CD4-positive, alpha-beta T cell (primary cell): ENCODE results near the gene TFRC. TPM values are rescaled to one million over a fixed set of nuclear protein-coding genes. Genes with fewer than 3 reads are reported as not detected.
"Not testable (repeated sequence)": the region's sequence is repeated elsewhere in the genome, so short reads cannot be mapped to it uniquely, and the experiment has no call there.

Source experiments
- ATAC-seq: fragments of 200-7000 bp; cut with Tn5 transposase; one replicate; pipeline ENCODE4 v1.10.0; 2022; ENCODE audit warnings: mild to moderate bottlenecking; ENCODE audit not compliant: poor library complexity
- CTCF ChIA-PET: fragments of 350-600 bp; sonication (Branson Sonifier 250); formaldehyde crosslinking; loops from one replicate; lab custom pipeline; 2021; ENCODE audit warnings: antibody characterized with exemption, inconsistent platforms; lab: Charles Lee
- POLR2A ChIA-PET: fragments of 350-600 bp; sonication (Branson Sonifier 250); formaldehyde crosslinking; loops from one replicate; lab custom pipeline; 2021; ENCODE audit warnings: antibody characterized with exemption, inconsistent platforms; lab: Charles Lee
- DNase-seq, 14 experiments: peaks; one replicate each; pipeline ENCODE4 v3.0.0-alpha.2; 2013 to 2020; ENCODE audit warnings: mixed read lengths in 2 of 14
- H3K27ac ChIP-seq, 2 donors: one replicate each; pipeline versions ENCODE4 v1.5.1 to v1.7.0; 2013; ENCODE audit warnings: low read length in 2 of 2, low read depth in 1 of 2, mild to moderate bottlenecking in 1 of 2
- H3K27me3 ChIP-seq, 2 experiments: 1 replicate in 1 of 2; 2 replicates in 1 of 2; pipeline versions ENCODE4 v1.6.1 to v1.7.0; 2013; ENCODE audit warnings: low read length in 2 of 2, control low read depth in 1 of 2, mild to moderate bottlenecking in 1 of 2, moderate library complexity in 1 of 2; ENCODE audit not compliant: insufficient read depth in 2 of 2, control insufficient read depth in 1 of 2
- H3K36me3 ChIP-seq: one replicate; pipeline ENCODE4 v1.6.1; 2013; ENCODE audit warnings: low read length, control low read depth; ENCODE audit not compliant: insufficient read depth
- H3K4me1 ChIP-seq: one replicate; pipeline ENCODE4 v1.6.1; 2013; ENCODE audit warnings: low read length, control low read depth; ENCODE audit not compliant: insufficient read depth
- H3K4me3 ChIP-seq: one replicate; pipeline ENCODE4 v1.5.1; 2013; ENCODE audit warnings: mild to moderate bottlenecking, low read length, moderate library complexity
- H3K9me3 ChIP-seq, 2 experiments: 1 replicate in 1 of 2; 2 replicates in 1 of 2; pipeline versions ENCODE4 v1.6.1 to v1.7.0; 2013; ENCODE audit warnings: low read length in 2 of 2, mild to moderate bottlenecking in 2 of 2, control low read depth in 1 of 2, moderate library complexity in 1 of 2; ENCODE audit not compliant: control insufficient read depth in 1 of 2, insufficient read depth in 1 of 2
- H3K27ac Mint-ChIP-seq: one replicate; pipeline ENCODE4 v1.8.0; 2020; ENCODE audit warnings: mixed read lengths
- H3K27me3 Mint-ChIP-seq: one replicate; pipeline ENCODE4 v1.8.0; 2021; ENCODE audit warnings: mixed read lengths
- H3K36me3 Mint-ChIP-seq: one replicate; pipeline ENCODE4 v1.8.0; 2021; ENCODE audit warnings: low read depth, mixed read lengths
- H3K4me1 Mint-ChIP-seq: one replicate; pipeline ENCODE4 v1.8.0; 2021; ENCODE audit warnings: low read depth, mixed read lengths
- H3K4me3 Mint-ChIP-seq: one replicate; pipeline ENCODE4 v1.8.0; 2020; ENCODE audit warnings: mild to moderate bottlenecking, mixed read lengths
- H3K9me3 Mint-ChIP-seq: one replicate; pipeline ENCODE4 v1.8.0; 2020; ENCODE audit warnings: mixed read lengths
- intact Hi-C, 2 experiments: fragments of 100-400 bp; cut with DNase I in 1 of 2; cut with micrococcal nuclease in 1 of 2; formaldehyde crosslinking; loops; one replicate each; pipeline versions ENCODE4 v1.15.1 to v1.9.0; 2023 to 2025; cut with DNase I, micrococcal nuclease
- total RNA-seq, 174 experiments: library from RNA in 2 of 174; stranded (reverse) in 2 of 174; gene quantifications; one replicate each; pipeline ENCODE4 v1.2.3 and lab custom pipeline; 2021 to 2026
- TF ChIP-seq, protein P1 (sequence below): fragments of 200-600 bp; IDR thresholded peaks from one replicate; pipeline ENCODE4 v1.8.0; 2022; ENCODE audit warnings: antibody characterized with exemption, mild to moderate bottlenecking

Gene TFRC
- total RNA-seq, 2 experiments from 2014 or later = 154 to 159 TPM

DNA sequence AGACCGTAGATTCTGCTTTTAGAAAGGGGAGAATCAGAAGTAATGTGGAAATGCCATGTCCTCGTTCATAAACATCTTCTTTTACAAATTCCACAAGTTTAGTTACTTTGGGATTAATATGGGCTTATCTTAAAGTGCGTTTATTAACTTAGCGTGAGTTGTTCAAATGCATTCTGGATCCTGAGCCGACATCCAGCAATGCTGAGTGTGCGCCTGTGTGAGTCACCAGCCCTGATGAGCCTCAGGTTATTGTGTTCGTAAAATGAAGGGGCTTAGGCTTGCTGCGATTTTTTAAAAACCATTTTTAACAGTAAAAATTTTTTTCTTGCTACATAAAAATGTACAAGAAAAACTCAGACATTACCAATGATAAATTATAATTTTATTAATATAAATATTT, 57.9 kb downstream of the TFRC start:
- Histone ChIP-seq H3K4me3 (no peak overlapping the region), H3K4me1 (no peaks in the 10 kb centered on the region), H3K27me3 (peaks cover 0 to 3% of the 10 kb centered on the region in 2 experiments), H3K27ac (no peak overlapping the region), H3K9me3 (no peaks in the 10 kb centered on the region), H3K36me3 (no peaks in the 10 kb centered on the region)
- intact Hi-C loops = loop anchor here in 1 of 2 experiments (1.0 kb wide), 1 partner anchor 29 kb away; no protein-coding TSS in a partner anchor
- TF ChIP-seq, protein P1, sequence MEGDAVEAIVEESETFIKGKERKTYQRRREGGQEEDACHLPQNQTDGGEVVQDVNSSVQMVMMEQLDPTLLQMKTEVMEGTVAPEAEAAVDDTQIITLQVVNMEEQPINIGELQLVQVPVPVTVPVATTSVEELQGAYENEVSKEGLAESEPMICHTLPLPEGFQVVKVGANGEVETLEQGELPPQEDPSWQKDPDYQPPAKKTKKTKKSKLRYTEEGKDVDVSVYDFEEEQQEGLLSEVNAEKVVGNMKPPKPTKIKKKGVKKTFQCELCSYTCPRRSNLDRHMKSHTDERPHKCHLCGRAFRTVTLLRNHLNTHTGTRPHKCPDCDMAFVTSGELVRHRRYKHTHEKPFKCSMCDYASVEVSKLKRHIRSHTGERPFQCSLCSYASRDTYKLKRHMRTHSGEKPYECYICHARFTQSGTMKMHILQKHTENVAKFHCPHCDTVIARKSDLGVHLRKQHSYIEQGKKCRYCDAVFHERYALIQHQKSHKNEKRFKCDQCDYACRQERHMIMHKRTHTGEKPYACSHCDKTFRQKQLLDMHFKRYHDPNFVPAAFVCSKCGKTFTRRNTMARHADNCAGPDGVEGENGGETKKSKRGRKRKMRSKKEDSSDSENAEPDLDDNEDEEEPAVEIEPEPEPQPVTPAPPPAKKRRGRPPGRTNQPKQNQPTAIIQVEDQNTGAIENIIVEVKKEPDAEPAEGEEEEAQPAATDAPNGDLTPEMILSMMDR = no peak
- Mint-ChIP-seq H3K4me3 (no peak overlapping the region), H3K27ac (no peak overlapping the region), H3K4me1 (no peaks in the 10 kb centered on the region), H3K27me3 (peaks cover 18% of the 10 kb centered on the region), H3K9me3 (no peaks in the 10 kb centered on the region), H3K36me3 (no peaks in the 10 kb centered on the region)
- ChIA-PET POLR2A (no interaction called here), CTCF (no interaction called here)
- DNase-seq = no peak
- ATAC-seq = no peak

DNA sequence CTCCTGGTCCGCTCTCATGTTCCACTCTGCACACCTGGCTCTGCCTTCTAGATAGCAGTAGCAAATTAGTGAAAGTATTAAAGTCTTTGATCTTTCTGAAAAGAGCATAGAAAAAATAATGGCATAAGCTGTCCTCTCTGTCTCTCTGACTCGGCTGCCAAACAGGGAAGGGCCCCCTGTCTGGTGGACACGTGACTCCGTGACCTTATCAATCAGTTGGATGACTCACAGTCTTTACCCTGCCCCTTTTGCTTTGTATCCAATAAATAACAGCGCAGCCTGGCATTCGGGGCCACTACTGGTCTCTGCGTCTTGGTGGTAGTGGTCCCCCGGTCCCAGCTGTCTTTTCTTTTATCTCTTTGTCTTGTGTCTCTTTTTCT, 59.4 kb downstream of the TFRC start:
- CTCF ChIA-PET, ATAC-seq, POLR2A ChIA-PET, H3K27ac ChIP-seq, intact Hi-C loops, H3K27ac Mint-ChIP-seq, H3K4me3 ChIP-seq, H3K4me1 Mint-ChIP-seq, H3K36me3 ChIP-seq, H3K9me3 Mint-ChIP-seq, H3K4me3 Mint-ChIP-seq, H3K27me3 ChIP-seq, DNase-seq, H3K36me3 Mint-ChIP-seq, H3K9me3 ChIP-seq, H3K4me1 ChIP-seq: not testable (repeated sequence)
- H3K27me3 Mint-ChIP-seq = peaks cover 18% of the 10 kb centered on the region

DNA sequence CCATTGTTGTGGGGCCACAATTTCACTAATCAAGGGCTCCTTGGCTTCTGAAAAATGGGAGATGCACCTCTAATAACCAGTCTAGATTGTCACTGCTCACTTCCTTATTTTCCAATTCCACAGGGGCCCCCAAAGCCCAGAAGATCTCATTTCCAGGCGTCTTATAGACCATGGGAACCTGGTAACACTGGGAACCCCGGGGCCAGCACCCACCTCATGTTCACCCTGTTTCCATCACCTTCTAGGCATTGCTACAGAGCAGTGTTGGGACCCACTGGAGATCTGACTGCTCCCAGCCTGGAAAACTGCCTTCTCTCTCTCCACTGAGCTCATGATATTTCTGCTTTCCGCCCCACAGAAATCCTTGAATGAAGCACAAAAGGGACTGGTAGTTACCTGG, 61.5 kb downstream of the TFRC start:
- Mint-ChIP-seq H3K27ac (no peak overlapping the region), H3K4me3 (no peak overlapping the region), H3K4me1 (no peaks in the 10 kb centered on the region), H3K36me3 (no peaks in the 10 kb centered on the region), H3K27me3 (no peaks in the 10 kb centered on the region), H3K9me3 (no peaks in the 10 kb centered on the region)
- CTCF ChIA-PET = no interaction called here
- Histone ChIP-seq H3K27ac (no peak overlapping the region), H3K27me3 (peaks cover 0 to 3% of the 10 kb centered on the region in 2 experiments), H3K9me3 (no peaks in the 10 kb centered on the region), H3K4me3 (no peak overlapping the region), H3K4me1 (no peaks in the 10 kb centered on the region), H3K36me3 (no peaks in the 10 kb centered on the region)
- ATAC-seq (no peak), DNase-seq (no peak)
- POLR2A ChIA-PET = no interaction called here
- intact Hi-C loops = no loop called here
- TF ChIP-seq, protein P1 = no peak

DNA sequence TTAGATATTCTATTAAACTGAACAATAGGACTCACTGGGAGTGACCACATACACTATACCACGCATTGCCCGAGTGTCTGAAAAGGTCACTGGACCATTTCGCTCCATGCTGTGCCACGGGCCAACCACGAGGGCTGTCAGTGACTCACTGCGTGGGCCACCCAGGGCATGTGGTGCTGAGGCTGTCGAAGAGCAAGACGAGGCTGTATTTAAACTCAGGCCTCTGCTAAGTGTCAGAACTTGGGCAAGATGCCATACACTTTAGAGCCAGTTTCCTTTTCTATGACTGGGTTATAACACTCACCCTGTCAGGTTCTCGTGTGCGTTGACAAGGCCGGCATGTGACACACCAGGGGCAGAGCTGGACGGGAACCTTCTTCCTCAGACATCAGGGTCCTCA, 62.3 kb downstream of the TFRC start:
- intact Hi-C loops, DNase-seq, H3K4me1 Mint-ChIP-seq, H3K36me3 Mint-ChIP-seq, H3K9me3 ChIP-seq, H3K4me3 Mint-ChIP-seq, H3K27me3 ChIP-seq, H3K4me1 ChIP-seq, ATAC-seq, H3K9me3 Mint-ChIP-seq, CTCF ChIA-PET, H3K4me3 ChIP-seq, POLR2A ChIA-PET, H3K27ac ChIP-seq, H3K27ac Mint-ChIP-seq, H3K27me3 Mint-ChIP-seq, H3K36me3 ChIP-seq: not testable (repeated sequence)

DNA sequence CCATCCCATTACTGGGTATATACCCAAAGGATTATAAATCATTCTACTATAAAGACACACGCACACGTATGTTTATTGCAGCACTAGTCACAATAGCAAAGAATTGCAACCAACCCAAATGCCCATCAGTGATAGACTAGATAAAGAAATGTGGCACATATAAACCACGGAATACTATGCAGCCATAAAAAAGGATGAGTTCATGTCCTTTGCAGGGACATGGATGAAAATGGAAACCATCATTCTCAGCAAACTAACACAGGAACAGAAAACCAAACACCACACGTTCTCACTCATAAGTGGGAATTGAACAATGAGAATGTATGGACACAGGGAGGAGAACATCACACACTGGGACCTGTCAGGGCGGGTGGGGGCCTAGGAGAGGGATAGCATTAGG, 63.7 kb downstream of the TFRC start:
- CTCF ChIA-PET, DNase-seq, H3K36me3 Mint-ChIP-seq, H3K36me3 ChIP-seq, intact Hi-C loops, H3K4me1 Mint-ChIP-seq, ATAC-seq, H3K4me1 ChIP-seq, H3K4me3 ChIP-seq, H3K4me3 Mint-ChIP-seq, H3K27ac ChIP-seq, POLR2A ChIA-PET, H3K27ac Mint-ChIP-seq, H3K27me3 Mint-ChIP-seq, H3K27me3 ChIP-seq, H3K9me3 ChIP-seq, H3K9me3 Mint-ChIP-seq: not testable (repeated sequence)
